Transverse colon (tissue), 4 donors: ENCODE results near the gene GOLGA8T.
"Not testable (repeated sequence)": the region's sequence is repeated elsewhere in the genome, so short reads cannot be mapped to it uniquely, and the experiment has no call there.

Experiments used
- CTCF ChIP-seq, 5 experiments: fragments of 200-600 bp in 3 of 5; fragments of 450-650 bp in 2 of 5; sonication (generic) in 3 of 5; IDR thresholded peaks; 1 replicate in 2 of 5; 2 replicates in 3 of 5; pipeline ENCODE4 v1.5.1; 2016 to 2017; ENCODE audit warnings: antibody characterized with exemption in 5 of 5, inconsistent platforms in 3 of 5, mild to moderate bottlenecking in 2 of 5, moderate library complexity in 1 of 5
- EP300 ChIP-seq: sonication (generic); formaldehyde crosslinking; IDR thresholded peaks from one replicate; pipeline ENCODE4 v1.6.1; 2017; ENCODE audit warnings: antibody characterized with exemption, low read depth
- POLR2A ChIP-seq: fragments of 450-650 bp; IDR thresholded peaks from one replicate; pipeline ENCODE4 v1.6.1; 2016; ENCODE audit warnings: antibody characterized with exemption, mild to moderate bottlenecking, moderate library complexity
- POLR2AphosphoS5 ChIP-seq, 3 donors: sonication (generic); formaldehyde crosslinking; IDR thresholded peaks; one replicate each; pipeline ENCODE4 v1.6.1; 2016; ENCODE audit warnings: antibody characterized with exemption in 3 of 3

DNA sequence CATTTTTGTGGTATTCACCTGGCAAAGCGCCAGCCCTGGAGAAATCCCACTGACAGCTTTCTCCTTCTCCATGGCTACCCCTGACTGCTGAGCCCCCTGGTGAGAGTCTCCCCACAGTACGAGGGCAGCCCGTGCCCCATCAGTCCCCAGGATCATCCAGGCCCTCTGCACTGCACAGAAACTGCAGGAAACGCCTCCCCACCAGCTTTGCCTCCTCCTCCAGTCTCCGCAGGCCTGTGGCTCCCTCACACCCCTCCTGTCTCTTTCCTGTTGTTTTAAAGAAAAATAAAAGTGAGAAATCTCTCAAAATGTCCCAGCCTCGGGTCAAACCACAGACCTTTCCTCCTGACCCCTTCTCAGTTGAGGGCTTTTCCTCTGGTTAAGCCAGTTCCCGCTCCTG lies 29.4 kb downstream of the GOLGA8T start:
- not testable (repeated sequence) for TF ChIP-seq CTCF (IDR thresholded peaks at IDR 0.05); POLR2A; POLR2AphosphoS5 (IDR thresholded peaks at IDR 0.05); EP300
